IPS-15b (cell line): Measurements from ENCODE around the gene ACP5.
"Not testable (repeated sequence)": the region's sequence is repeated elsewhere in the genome, so short reads cannot be mapped to it uniquely, and the experiment has no call there.

ENCODE experiments used
- H3K27me3 ChIP-seq: one replicate; pipeline ENCODE4 v1.6.1; 2013; ENCODE audit warnings: low read length; ENCODE audit not compliant: control insufficient read depth, insufficient read depth
- H3K36me3 ChIP-seq: one replicate; pipeline ENCODE4 v1.6.1; 2013; ENCODE audit warnings: low read length; ENCODE audit not compliant: control insufficient read depth, insufficient read depth
- H3K4me1 ChIP-seq: one replicate; pipeline ENCODE4 v1.6.1; 2013; ENCODE audit warnings: mild to moderate bottlenecking, low read length; ENCODE audit not compliant: control insufficient read depth, insufficient read depth
- H3K4me3 ChIP-seq: one replicate; pipeline ENCODE4 v1.5.1; 2013; ENCODE audit warnings: low read depth, low read length
- H3K9ac ChIP-seq: one replicate; pipeline ENCODE4 v1.6.1; 2013; ENCODE audit warnings: low read depth, mild to moderate bottlenecking, low read length
- H3K9me3 ChIP-seq: one replicate; pipeline ENCODE4 v1.6.1; 2013; ENCODE audit warnings: mild to moderate bottlenecking, low read length; ENCODE audit not compliant: control insufficient read depth, insufficient read depth

The ACP5 gene

GRCh38 chr19:11574689-11575088, 2.8 kb downstream of the ACP5 start:
- H3K9me3 ChIP-seq: no peaks in the 10 kb centered on the region
- peaks cover 4% of the 10 kb centered on the region for H3K4me1 ChIP-seq
- H3K27me3 ChIP-seq: no peaks in the 10 kb centered on the region
- H3K4me3 ChIP-seq: no peak overlapping the region
- H3K9ac ChIP-seq: no peak overlapping the region
- no peaks in the 10 kb centered on the region for H3K36me3 ChIP-seq

GRCh38 chr19:11573763-11574162, 3.7 kb downstream of the ACP5 start:
- not testable (repeated sequence) for H3K9me3 ChIP-seq, H3K36me3 ChIP-seq, H3K9ac ChIP-seq, H3K4me3 ChIP-seq, H3K27me3 ChIP-seq, H3K4me1 ChIP-seq

GRCh38 chr19:11573354-11573753, 4.1 kb downstream of the ACP5 start:
- H3K4me1 ChIP-seq, H3K36me3 ChIP-seq, H3K4me3 ChIP-seq, H3K27me3 ChIP-seq, H3K9me3 ChIP-seq, H3K9ac ChIP-seq: not testable (repeated sequence)

- Histone ChIP-seq H3K4me3 (no peak overlapping the region), H3K9me3 (no peaks in the 10 kb centered on the region), H3K4me1 (no peaks in the 10 kb centered on the region), H3K36me3 (no peaks in the 10 kb centered on the region), H3K27me3 (no peaks in the 10 kb centered on the region), H3K9ac (no peak overlapping the region)
Measured at GRCh38 chr19:11570039-11570462, 7.4 kb downstream of the ACP5 start.

- Histone ChIP-seq H3K27me3 (no peaks in the 10 kb centered on the region), H3K4me3 (no peak overlapping the region), H3K9me3 (no peaks in the 10 kb centered on the region), H3K4me1 (no peaks in the 10 kb centered on the region), H3K36me3 (no peaks in the 10 kb centered on the region), H3K9ac (no peak overlapping the region)
Measured at GRCh38 chr19:11566164-11566563, 11.3 kb downstream of the ACP5 start.

GRCh38 chr19:11565649-11565980, 11.8 kb downstream of the ACP5 start:
- not testable (repeated sequence) for H3K27me3 ChIP-seq, H3K9ac ChIP-seq, H3K9me3 ChIP-seq, H3K4me3 ChIP-seq, H3K36me3 ChIP-seq, H3K4me1 ChIP-seq

- H3K27me3 ChIP-seq, H3K9ac ChIP-seq, H3K36me3 ChIP-seq, H3K4me3 ChIP-seq, H3K4me1 ChIP-seq, H3K9me3 ChIP-seq: not testable (repeated sequence)
Measured at GRCh38 chr19:11564082-11564807, 13.2 kb downstream of the ACP5 start.

GRCh38 chr19:11563532-11563931, 13.9 kb downstream of the ACP5 start:
- H3K9ac ChIP-seq: no peak overlapping the region
- H3K4me1 ChIP-seq: no peaks in the 10 kb centered on the region
- no peaks in the 10 kb centered on the region for H3K36me3 ChIP-seq
- no peaks in the 10 kb centered on the region for H3K9me3 ChIP-seq
- H3K27me3 ChIP-seq: no peaks in the 10 kb centered on the region
- no peak overlapping the region for H3K4me3 ChIP-seq

- Histone ChIP-seq H3K9me3 (no peaks in the 10 kb centered on the region), H3K4me3 (peak overlapping the region; percentile 23), H3K36me3 (no peaks in the 10 kb centered on the region), H3K9ac (no peak overlapping the region), H3K27me3 (no peaks in the 10 kb centered on the region), H3K4me1 (no peaks in the 10 kb centered on the region)
Measured at GRCh38 chr19:11560404-11561051, 16.9 kb downstream of the ACP5 start.

GRCh38 chr19:11558881-11559828, 18.3 kb downstream of the ACP5 start, which contains the start of gene ELOF1:
TSS of gene ELOF1 (minus strand) at chr19:11559230. CDS start at chr19:11554347, 4,883 bp downstream.
- no peaks in the 10 kb centered on the region for H3K9me3 ChIP-seq
- no peaks in the 10 kb centered on the region for H3K4me1 ChIP-seq
- peaks cover 3% of the 10 kb centered on the region for H3K36me3 ChIP-seq
- peak within 1 kb of the TSS; percentile 83 for H3K9ac ChIP-seq
- peak within 1 kb of the TSS; percentile 96 for H3K4me3 ChIP-seq
- H3K27me3 ChIP-seq: no peaks in the 10 kb centered on the region

GRCh38 chr19:11556634-11557420, 20.6 kb downstream of the ACP5 start:
- Histone ChIP-seq H3K27me3 (no peaks in the 10 kb centered on the region), H3K9ac (no peak overlapping the region), H3K4me3 (no peak overlapping the region), H3K4me1 (no peaks in the 10 kb centered on the region), H3K36me3 (peaks cover 23% of the 10 kb centered on the region), H3K9me3 (no peaks in the 10 kb centered on the region)
